ENCODE data around the gene USP24. TPM values are rescaled to one million over a fixed set of nuclear protein-coding genes. Genes with fewer than 3 reads are reported as not detected.

USP24 gene
- total and polyA plus RNA-seq, 10 of the 15 experiments (the other 5 are each of a cell fraction or from before 2014, with no cell fraction given), result 4.6 to 36.5 (median 25.3) TPM

GRCh38 chr1:55147524-55147923 is 67.6 kb downstream of the USP24 start:
- Histone ChIP-seq H3K27ac (ENCODE audit: control insufficient read depth, insufficient read depth) (no peak overlapping the region), H3K79me2 (ENCODE audit: control insufficient read depth, insufficient read depth, low read length) (no peaks in the 10 kb centered on the region), H3K27me3 (replicated peaks in 1 of 2; ENCODE audit: control insufficient read depth in 2 of 2, insufficient read depth in 2 of 2, low read length in 1 of 2) (no peaks in the 10 kb centered on the region), H3K4me2 (ENCODE audit: control insufficient read depth, insufficient read depth) (no peak overlapping the region), H3K36me3 (ENCODE audit: control insufficient read depth in 2 of 2, insufficient read depth in 2 of 2, low read length in 1 of 2) (peaks cover 0 to 5% of the 10 kb centered on the region in 2 experiments; a peak in 3 of 4 replicates), H2AFZ (ENCODE audit: control insufficient read depth, low read depth, low read length) (no peak overlapping the region), H3K4me1 (ENCODE audit: control insufficient read depth, insufficient read depth, low read length) (peaks cover 11% of the 10 kb centered on the region; the same call in 1 of the 2 replicates), H3K4me3 (no peak overlapping the region), H3K9me3 (replicated peaks; ENCODE audit: control insufficient read depth, insufficient read depth, low read length) (no peaks in the 10 kb centered on the region), H3K9ac (ENCODE audit: control insufficient read depth, insufficient read depth, low read length) (no peak overlapping the region), H4K20me1 (ENCODE audit: control insufficient read depth, insufficient read depth) (no peaks in the 10 kb centered on the region)
- ChIA-PET CTCF (interaction anchor here (0.7 to 3.0 kb wide), 7 partner anchors 13 to 1642 kb away, joined by 3 to 24 read pairs (median 3); no protein-coding TSS in a partner anchor), SMC1A (ENCODE audit: uncharacterized antibody, unreplicated experiment) (interaction anchor here (0.6 to 1.6 kb wide), 9 partner anchors 9 to 1430 kb away, joined by 3 to 7 read pairs (median 3); no protein-coding TSS in a partner anchor), POLR2A (interaction anchor here (0.7 kb wide), 1 partner anchor 914 kb away, joined by 3 read pairs; no protein-coding TSS in a partner anchor), RAD21 (ENCODE audit: unreplicated experiment) (interaction anchor here (1.4 kb wide), 1 partner anchor 66 kb away, joined by 4 read pairs; no protein-coding TSS in a partner anchor)
- 95% methylated on average over 8 of the region's 8 CpGs for WGBS (ENCODE audit: insufficient coverage, insufficient replicate concordance, low lambda C conversion rate, missing lambda C conversion rate)
- intact Hi-C loops (cut with micrococcal nuclease; ENCODE audit: unreplicated experiment) (loop anchor here (10.0 kb wide), 1 partner anchor 1437 kb away; no protein-coding TSS in a partner anchor), in situ Hi-C loops (cut with MboI) (no loop called here)
- FAIRE-seq (no peak), ATAC-seq (no peak), DNase-seq (ENCODE audit: low read depth, low spot score) (no peak)
- no TSS peak for BruUV-seq (replicated peaks)
- TF ChIP-seq BCL11A (IDR thresholded peaks at IDR 0.05; ENCODE audit: low read depth, low read length) (no peak), PRDM15 (CRISPR knock-in tag; IDR thresholded peaks at IDR 0.05) (no peak), CREM (IDR thresholded peaks at IDR 0.05; ENCODE audit: low read depth) (no peak), SIN3A (IDR thresholded peaks at IDR 0.05; ENCODE audit: low read depth, low read length) (no peak), MEF2B (IDR thresholded peaks at IDR 0.05; ENCODE audit: partially characterized antibody, poor library complexity, severe bottlenecking) (no peak), JUNB (IDR thresholded peaks at IDR 0.05) (no peak), USF2 (IDR thresholded peaks at IDR 0.05; ENCODE audit: borderline replicate concordance, low read depth, low read length) (no peak), STAT1 (conservative IDR thresholded peaks at IDR 0.05) (no peak)

Data from GM12878 (cell line).